SIG-M5 treated with dmso at 0.1 percent for 504 hours (cell line): ENCODE results near the gene CEBPE.

Experiments
- DNase-seq: peaks from one replicate; lab custom pipeline; 2025; ENCODE audit not compliant: unreplicated experiment; lab: John Stamatoyannopoulos, UW

The CEBPE gene

DNA sequence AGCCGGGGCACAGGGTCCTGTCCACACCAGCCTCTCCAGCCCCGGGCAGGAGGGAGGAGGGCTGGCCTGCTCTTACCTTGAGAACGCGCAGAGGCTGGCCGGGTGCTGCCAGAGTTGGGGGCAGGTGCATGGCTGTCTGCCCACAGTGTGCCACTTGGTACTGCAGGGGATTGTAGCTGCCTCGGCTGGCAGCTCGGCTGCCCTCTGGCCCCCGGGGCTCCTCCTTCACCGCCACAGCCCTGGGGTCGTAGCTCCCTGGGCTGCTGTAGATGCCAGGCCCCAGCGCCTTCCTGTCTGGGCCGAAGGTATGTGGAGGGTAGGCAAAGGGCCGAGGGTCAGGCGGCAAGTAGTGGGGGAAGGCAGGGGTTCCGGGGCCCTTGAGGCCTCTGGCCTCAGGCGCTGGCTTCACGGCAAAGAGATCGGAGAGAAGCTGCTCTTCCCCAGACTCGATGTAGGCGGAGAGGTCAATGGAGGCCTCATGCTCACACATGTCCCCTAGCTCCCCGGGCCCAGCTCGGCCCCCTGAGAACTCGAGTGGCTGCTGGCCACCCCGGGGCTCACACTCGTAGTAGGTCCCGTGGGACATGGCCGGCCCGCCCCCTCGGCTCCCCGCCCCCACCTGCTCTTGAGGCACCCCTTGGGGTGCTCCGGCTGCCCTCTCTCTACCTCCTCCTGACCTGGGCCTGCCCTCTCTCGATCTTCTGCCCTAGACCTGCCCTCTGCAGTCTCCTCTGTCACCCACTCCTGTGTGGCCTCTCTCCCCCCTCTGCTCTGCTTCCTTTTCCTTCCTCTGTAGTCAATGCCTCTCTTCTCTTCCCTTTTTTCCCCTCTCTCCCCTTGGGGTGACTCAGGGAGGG, at the start of gene CEBPE:
Gene CEBPE, minus strand, starts transcription at position 750 of the 857 bp plus-strand sequence. Its CDS starts 164 bp downstream, at position 586.
- DNase-seq, result peak; percentile 86

DNA sequence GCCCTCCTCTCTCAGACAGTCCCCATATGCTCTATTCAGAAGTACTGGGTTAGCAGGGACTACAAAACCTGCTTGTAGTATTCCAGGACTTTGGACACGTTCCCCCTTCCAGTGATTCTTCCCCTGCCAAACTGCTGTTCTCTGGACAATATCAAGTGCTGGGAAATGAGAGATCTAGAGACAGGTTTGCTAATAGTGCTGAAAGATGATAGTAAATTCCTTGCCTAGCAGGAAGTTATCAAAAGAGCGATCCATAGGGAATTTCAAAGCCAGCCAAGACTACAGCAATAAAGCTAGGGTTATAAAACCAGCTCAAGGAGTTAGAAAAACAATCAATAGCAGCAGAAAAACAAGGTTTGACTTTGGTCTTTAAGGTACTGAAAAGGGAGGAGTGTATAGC, 49.2 kb upstream of the CEBPE start:
- no peak for DNase-seq

DNA sequence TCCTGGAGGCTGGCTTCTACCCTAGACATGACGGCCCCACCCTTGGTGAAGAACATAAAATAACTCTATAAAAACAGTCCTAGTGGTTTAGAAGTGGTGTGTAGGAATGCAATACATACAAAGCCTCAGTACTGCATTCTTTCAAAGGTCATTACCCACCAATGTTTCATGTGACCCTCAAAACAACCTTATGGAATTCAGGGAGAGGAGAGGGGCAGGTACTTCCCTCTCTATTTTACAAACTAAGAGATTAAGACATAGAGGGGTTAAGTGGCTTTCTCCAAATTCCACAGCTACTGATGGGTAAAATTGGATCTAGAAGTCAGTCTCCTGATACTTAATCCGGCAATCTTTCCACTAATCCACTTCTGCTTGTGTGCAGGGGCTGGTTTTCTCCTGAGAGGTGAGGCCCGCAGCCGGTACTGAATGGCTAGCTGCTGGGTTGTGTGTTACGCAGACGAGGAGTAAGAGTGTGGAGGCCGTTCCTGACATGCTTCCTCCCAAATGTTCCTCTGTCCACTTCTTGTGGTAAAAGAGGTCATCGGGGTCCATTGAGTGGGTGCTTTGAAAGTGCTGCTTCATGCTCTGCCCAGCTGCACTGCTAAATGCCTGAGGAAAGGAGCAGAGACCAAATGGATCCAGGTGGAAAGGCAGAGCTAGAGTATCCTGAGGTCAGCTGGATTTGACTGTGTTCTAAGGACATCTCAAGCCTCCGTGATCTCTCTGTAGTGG, 48.2 kb upstream of the CEBPE start:
- no peak for DNase-seq

DNA sequence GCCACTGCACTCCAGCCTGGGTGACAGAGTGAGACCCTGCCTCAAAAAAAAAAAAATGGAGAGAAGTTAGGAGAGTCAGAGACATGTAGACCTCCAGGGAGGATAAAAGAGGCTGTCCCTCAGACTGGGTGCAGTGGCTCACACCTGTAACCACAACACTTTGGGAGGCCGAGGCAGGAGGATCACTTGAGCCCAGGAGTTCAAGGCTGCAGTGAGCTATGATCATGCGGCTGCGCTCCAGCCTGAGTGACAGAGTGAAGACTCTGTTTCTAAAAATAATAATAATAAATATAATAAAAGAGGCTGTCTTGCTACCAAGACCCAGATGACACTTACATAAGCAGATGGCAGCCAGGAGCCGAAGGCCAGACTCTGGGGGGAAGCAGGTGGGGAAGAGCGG, 45.9 kb upstream of the CEBPE start:
- no peak for DNase-seq

DNA sequence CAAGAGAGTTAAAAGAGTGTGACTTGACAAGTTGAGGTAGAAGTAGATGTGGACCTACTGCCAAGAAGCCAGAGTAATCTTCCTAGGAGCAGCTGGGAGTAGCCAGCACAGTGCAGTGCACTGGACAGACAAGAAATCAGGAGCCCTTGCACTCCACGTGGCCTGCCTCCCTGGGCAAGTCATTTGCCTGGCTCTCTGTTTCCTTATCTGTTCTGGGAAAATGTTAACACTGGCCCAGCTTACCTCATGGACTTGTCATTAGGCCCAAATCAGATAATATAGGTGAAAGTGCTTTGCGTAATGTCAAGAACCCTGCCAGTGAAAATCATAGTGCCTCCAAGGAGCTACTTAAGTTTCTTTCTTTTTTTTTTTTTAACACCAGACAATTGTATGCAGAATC, 45.2 kb upstream of the CEBPE start:
- no peak for DNase-seq

GRCh38 chr14:23163830-23164229, 44.8 kb upstream of the CEBPE start:
- no peak for DNase-seq

DNA sequence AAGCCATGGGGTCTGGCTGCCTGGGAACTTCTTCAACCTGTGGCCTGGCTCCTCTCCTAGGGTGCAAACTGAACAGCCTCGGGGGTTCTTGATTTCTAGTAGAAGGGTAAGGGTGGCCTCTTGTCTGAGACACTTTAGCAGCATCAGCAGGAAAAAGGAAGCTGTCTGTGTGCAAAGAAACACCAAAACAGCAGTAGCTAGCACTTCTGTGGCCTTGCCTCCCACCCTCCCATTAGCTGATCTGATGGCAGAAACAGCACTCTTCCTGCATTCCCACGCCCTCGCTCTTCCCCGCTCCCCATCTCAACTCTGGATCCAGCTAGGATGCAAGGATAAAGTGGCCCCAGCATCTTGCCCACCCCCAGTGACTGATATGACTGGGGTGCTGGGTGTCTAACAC, 43.7 kb upstream of the CEBPE start:
- no peak for DNase-seq

GRCh38 chr14:23162005-23162404, 43.0 kb upstream of the CEBPE start:
- DNase-seq, result no peak

GRCh38 chr14:23160924-23161522, 42.0 kb upstream of the CEBPE start:
- peak; percentile 40 for DNase-seq

- no peak for DNase-seq
Measured at GRCh38 chr14:23159532-23159931, 40.5 kb upstream of the CEBPE start.

- no peak for DNase-seq
Measured at GRCh38 chr14:23158779-23159178, 39.7 kb upstream of the CEBPE start.

DNA sequence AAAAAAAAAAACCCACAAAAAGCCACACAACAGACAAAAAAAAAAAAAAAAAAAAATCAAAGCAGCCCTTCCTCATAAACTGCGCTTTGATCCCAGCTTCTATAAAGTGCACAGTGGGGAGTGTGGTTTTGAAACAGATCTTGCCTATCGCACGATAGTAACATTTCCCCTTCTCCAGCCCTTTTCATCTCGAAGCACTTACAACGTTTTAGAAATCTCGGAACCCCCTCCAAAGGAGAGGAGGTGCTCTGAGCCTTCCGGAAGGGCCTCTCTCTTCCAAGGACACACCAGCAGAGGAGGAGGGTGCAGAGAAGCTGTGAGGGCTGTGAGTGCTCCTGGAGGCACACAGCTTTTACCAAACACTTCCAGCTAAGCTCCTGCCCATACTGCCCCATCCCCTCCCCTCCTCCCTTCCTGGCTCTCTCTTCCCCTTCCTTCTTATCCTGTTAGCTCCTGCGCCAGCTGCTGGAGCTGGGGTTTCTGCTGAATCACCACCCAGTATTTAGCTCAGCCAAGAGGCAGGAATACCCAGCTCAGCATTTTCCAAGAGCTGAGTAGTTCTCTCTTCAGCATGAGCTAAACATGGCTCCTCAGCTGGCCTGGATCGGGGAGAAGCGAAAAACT, 36.0 kb upstream of the CEBPE start:
- DNase-seq, result no peak

DNA sequence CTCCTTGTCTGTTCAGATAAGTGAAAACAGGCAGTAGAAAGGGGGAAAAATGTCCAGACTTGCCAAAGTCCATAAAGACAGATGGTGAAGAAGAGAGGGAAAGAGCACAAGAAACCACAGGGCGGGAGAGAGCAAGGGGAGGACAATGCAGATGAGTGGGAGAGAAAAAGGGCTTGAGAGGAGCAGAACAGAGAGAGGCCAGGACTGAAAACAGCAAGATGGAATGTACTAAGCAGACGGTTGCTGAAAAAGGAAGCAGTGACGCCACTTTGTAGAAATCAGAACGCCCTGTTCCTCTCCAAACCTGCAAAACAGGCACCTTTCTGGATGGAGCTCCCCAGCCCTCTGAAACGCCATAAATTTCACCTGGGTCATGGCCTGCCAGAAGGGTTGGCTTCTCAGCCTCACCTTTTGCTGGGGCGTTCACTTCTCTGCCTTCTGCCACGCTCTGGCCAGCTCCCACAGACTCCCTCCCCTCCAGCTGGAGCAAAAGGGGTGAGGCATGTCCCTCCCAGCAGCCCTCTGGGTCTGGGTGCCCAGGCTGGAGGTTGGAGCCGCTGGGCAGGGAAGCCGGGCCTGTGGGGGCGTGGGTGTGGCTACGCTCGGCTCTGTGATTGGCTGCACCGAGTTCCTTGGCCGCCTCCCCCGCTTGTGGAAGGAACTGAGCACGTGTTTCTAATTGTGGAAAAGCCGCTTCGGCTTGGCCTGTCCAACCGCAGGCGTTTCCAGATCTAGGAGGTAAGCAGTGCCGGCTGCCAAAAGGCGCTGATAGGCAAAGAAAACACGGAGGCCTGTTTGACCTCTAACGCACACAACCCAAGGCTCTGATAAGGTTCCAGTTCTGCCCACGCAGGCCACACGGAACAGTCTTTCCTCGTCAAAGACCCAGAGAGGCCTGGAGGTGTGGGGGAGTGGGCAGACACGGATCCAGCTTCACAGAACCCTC, 35.1 kb upstream of the CEBPE start:
- DNase-seq, result no peak

GRCh38 chr14:23151342-23151741, 32.3 kb upstream of the CEBPE start:
- no peak for DNase-seq

- no peak for DNase-seq
Measured at GRCh38 chr14:23149745-23150144, 30.7 kb upstream of the CEBPE start.

GRCh38 chr14:23148591-23149249, 29.7 kb upstream of the CEBPE start:
- no peak for DNase-seq

GRCh38 chr14:23147676-23148075, 28.6 kb upstream of the CEBPE start:
- no peak for DNase-seq

DNA sequence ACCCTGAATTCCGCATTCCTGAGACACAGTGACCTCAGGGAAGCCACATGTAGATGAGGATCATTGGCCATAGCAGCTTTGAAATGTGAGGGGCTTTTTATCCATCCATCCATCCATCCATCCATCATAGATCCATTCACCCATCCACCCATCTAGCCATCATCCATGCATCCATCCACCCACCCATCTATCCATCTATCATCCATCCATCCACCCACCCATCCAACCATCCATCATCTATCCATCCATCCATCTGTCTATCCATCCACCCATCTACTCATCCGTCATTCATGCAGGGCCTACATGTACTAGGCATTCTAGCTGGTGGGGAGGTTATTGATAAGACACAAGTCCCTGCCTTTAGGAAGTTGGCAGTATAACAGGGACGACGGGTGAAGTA, 27.9 kb upstream of the CEBPE start:
- no peak for DNase-seq

DNA sequence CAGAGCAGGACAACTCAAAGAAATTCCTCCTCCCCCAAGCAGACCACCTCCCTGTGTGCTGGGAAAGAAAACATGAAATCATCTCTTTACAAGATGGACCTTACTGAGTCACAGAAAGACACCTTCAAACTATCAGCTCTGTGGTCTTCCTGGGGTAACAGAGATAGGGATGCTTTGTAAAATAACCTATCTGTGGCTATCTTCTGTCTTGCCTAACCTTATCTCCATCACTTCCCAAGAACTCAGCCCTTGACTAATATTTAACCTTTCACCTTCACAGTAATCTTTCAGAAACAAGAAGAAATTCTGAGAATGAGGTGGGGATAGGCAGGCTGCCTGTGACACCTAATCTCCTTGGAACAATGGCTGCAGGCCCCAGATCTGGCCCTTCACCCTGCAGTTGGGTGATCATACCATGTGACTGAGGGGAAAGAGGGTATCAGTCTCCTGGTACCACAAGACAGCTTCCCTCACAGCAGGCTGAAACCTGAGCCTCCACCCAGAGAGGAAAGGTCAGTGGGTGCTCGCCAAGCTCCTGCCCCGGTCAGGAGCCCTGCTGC, 27.4 kb upstream of the CEBPE start:
- no peak for DNase-seq
